AG10803 (cell line): ENCODE results near the gene FRAS1.
A peak's percentile ranks its signal among the peaks of the same experiment; 100 is the strongest.

Experiments used
- DNase-seq: peaks from one replicate; pipeline ENCODE4 v3.0.0; 2010; ENCODE audit warnings: low read depth
- H3K4me3 ChIP-seq: 2 replicates; pipeline ENCODE4 v1.5.1; 2011; ENCODE audit warnings: mild to moderate bottlenecking, low read length, control low read depth
- TF ChIP-seq, protein P1 (sequence below): conservative IDR thresholded peaks from 2 replicates; pipeline ENCODE4 v1.5.1; 2011; ENCODE audit warnings: mild to moderate bottlenecking, low read length, control low read depth, inconsistent platforms

The FRAS1 gene

GRCh38 chr4:78377555-78377954, 320.4 kb downstream of the FRAS1 start:
- no peak overlapping the region for H3K4me3 ChIP-seq
- no peak for DNase-seq
- TF ChIP-seq, protein P1, sequence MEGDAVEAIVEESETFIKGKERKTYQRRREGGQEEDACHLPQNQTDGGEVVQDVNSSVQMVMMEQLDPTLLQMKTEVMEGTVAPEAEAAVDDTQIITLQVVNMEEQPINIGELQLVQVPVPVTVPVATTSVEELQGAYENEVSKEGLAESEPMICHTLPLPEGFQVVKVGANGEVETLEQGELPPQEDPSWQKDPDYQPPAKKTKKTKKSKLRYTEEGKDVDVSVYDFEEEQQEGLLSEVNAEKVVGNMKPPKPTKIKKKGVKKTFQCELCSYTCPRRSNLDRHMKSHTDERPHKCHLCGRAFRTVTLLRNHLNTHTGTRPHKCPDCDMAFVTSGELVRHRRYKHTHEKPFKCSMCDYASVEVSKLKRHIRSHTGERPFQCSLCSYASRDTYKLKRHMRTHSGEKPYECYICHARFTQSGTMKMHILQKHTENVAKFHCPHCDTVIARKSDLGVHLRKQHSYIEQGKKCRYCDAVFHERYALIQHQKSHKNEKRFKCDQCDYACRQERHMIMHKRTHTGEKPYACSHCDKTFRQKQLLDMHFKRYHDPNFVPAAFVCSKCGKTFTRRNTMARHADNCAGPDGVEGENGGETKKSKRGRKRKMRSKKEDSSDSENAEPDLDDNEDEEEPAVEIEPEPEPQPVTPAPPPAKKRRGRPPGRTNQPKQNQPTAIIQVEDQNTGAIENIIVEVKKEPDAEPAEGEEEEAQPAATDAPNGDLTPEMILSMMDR: no peak

DNA sequence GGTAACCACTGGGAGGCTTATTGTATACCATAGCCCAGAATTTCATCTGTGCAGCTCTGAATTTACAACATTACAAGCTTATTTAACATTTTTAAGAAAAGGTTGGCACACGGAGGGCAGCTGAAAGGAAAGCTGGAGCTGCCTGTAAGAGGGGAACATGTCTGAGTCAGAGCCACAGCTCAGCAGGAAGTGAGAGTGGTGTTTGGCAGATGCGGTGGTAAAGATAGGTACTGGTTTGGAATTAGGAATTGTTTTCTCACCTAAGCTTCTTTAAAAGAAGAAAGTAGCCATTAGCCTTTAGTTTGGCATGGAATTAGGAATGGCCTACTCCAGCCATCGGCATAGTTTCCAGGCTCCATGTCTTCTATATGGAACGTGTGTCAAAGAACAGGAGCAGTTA, 321.9 kb downstream of the FRAS1 start:
- H3K4me3 ChIP-seq: no peak overlapping the region
- TF ChIP-seq, protein P1: no peak
- peak; percentile 1 for DNase-seq

- H3K4me3 ChIP-seq: no peak overlapping the region
- DNase-seq: peak; percentile 71
- TF ChIP-seq, protein P1: no peak
These were observed 323.0 kb downstream of the FRAS1 start for GRCh38 chr4:78379991-78380729.

- TF ChIP-seq, protein P1: no peak
- DNase-seq: no peak
- no peak overlapping the region for H3K4me3 ChIP-seq
These were observed 329.6 kb downstream of the FRAS1 start for GRCh38 chr4:78386679-78387078.

DNA sequence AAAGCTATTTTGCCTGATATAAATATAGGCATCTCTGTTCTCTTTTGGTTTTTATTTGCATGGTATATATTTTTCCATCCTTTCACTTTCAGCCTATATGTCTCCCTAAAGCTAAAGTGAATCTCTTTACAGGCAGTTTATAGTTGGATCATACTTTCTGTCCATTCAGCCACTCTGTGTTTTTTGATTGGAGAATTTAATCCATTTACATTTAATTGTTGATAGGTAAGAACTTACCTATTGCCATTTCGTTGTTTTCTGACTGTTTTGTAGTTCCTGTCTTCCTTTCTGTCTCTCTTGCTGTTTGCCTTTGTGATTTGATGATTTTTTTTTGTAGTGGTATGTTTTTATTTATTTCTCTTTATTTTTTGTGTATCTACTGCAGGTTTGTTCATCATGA, 338.5 kb downstream of the FRAS1 start:
- TF ChIP-seq, protein P1: no peak
- H3K4me3 ChIP-seq: no peak overlapping the region
- no peak for DNase-seq

DNA sequence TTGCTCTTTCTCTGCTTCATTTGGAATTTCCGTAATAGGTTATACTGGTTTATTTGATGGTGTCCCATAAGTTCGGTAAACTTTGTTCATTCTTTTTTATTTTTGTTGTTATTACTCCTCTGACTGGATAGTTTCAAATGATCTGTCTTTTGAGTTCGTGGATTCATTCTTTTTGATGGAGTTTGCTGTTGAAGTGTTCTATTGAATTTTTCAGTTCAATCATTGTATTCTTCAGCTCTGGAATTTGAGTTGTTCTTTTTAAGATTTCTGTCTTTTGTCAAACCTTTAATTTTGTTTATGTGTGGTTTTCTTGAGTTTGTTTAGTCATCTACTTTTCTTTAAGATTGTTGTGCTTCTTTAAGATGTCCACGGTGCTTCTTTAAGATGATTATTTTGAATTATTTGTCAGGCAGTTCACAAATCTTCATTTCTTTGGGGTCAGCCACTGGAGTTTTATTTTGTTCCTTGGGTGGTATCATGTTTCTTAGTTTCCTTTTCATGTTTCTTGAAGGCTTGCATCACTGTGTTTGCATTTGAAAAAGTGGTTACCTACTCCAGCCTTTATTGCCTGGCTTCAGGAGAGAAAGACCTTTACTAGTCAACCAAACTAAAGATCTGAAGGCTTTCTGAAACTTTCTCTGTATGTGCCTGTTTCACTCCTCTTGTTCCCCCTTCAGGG, 339.6 kb downstream of the FRAS1 start:
- no peak overlapping the region for H3K4me3 ChIP-seq
- TF ChIP-seq, protein P1: no peak
- DNase-seq: no peak

DNA sequence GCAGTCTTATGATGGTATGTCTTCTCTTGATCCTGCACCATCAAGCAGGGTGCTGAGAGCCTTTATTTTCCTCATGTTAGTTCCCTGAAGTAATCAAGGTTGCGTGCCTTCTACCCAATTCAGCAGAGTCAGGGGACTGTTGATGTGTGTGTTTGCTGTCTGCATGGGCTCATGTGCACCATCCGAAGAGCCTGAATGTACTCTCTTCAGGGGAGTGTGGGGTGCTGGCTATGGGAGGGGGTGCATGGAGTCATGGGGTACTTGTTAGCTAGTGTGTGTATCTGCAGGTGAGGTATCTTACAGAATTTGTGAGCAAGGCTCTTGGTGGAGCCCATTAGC, 340.1 kb downstream of the FRAS1 start:
- DNase-seq: no peak
- no peak overlapping the region for H3K4me3 ChIP-seq
- TF ChIP-seq, protein P1: no peak
